Calu3 (cell line): ENCODE results near the gene COX18. TPM values are rescaled to one million over a fixed set of nuclear protein-coding genes. Genes with fewer than 3 reads are reported as not detected.

ENCODE experiments used
- BruUV-seq: library from RNA; stranded (reverse); fragments of 400-500 nt; replicated peaks from 2 replicates; lab custom pipeline; 2021; lab: Mats Ljungman, UMichigan
- CTCF ChIA-PET: fragments of 300-600 bp; sonication (Branson Sonifier 250); formaldehyde crosslinking; loops from one replicate; lab custom pipeline; 2022; ENCODE audit warnings: antibody characterized with exemption; lab: Charles Lee
- DNase-seq: peaks from one replicate; pipeline ENCODE4 v3.0.0; 2022
- H3K27ac Mint-ChIP-seq: one replicate; pipeline ENCODE4 v1.8.0; 2022; ENCODE audit warnings: mixed read lengths; ENCODE audit not compliant: unreplicated experiment
- H3K27me3 Mint-ChIP-seq: one replicate; pipeline ENCODE4 v1.8.0; 2022; ENCODE audit warnings: mixed read lengths; ENCODE audit not compliant: unreplicated experiment
- H3K36me3 Mint-ChIP-seq: one replicate; pipeline ENCODE4 v1.8.0; 2022; ENCODE audit warnings: mild to moderate bottlenecking, moderate library complexity, mixed read lengths; ENCODE audit not compliant: insufficient read depth, unreplicated experiment
- H3K4me1 Mint-ChIP-seq: one replicate; pipeline ENCODE4 v1.8.0; 2022; ENCODE audit warnings: mild to moderate bottlenecking, low read depth, mixed read lengths; ENCODE audit not compliant: unreplicated experiment
- H3K4me3 Mint-ChIP-seq: one replicate; pipeline ENCODE4 v1.8.0; 2022; ENCODE audit warnings: mild to moderate bottlenecking, low read depth, moderate library complexity, mixed read lengths; ENCODE audit not compliant: unreplicated experiment
- H3K9me3 Mint-ChIP-seq: one replicate; pipeline ENCODE4 v1.8.0; 2022; ENCODE audit warnings: low read depth, mixed read lengths; ENCODE audit not compliant: unreplicated experiment
- intact Hi-C: fragments of 100-400 bp; cut with micrococcal nuclease; formaldehyde crosslinking; loops from one replicate; pipeline ENCODE4 v1.10.0; 2022; ENCODE audit not compliant: unreplicated experiment
- total RNA-seq: library from RNA; stranded (reverse); gene quantifications from 2 replicates; pipeline ENCODE4 v1.2.3, GENCODE V29; 2022
- TF ChIP-seq, protein P1 (sequence below): fragments of 200-600 bp; IDR thresholded peaks from one replicate; pipeline ENCODE4 v1.8.0; 2022; ENCODE audit warnings: antibody characterized with exemption; ENCODE audit not compliant: unreplicated experiment

The COX18 gene
- total RNA-seq, 1 experiment from 2014 or later = 8.8 TPM

DNA sequence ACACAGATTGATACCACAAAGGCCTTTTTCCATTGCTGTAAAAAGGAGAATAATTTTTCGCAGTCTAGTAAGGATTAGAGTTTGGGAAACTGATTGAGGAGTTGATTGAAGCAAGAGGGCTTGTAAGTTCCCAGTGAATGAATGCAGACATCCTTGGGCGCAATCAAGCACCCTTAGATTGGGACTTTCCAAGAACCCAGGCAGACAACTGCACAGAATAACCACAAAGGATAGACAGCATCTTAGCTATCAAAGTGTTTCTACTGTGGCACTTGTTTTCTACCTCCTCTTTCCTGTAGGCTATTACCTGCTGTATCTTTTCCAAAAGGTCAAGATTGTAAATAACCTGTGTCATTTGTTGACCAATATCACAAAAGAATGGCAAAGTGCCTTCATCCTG, 2.6 kb downstream of the COX18 start:
- CTCF ChIA-PET = no interaction called here
- peaks cover 25% of the 10 kb centered on the region for H3K36me3 Mint-ChIP-seq
- TF ChIP-seq, protein P1, sequence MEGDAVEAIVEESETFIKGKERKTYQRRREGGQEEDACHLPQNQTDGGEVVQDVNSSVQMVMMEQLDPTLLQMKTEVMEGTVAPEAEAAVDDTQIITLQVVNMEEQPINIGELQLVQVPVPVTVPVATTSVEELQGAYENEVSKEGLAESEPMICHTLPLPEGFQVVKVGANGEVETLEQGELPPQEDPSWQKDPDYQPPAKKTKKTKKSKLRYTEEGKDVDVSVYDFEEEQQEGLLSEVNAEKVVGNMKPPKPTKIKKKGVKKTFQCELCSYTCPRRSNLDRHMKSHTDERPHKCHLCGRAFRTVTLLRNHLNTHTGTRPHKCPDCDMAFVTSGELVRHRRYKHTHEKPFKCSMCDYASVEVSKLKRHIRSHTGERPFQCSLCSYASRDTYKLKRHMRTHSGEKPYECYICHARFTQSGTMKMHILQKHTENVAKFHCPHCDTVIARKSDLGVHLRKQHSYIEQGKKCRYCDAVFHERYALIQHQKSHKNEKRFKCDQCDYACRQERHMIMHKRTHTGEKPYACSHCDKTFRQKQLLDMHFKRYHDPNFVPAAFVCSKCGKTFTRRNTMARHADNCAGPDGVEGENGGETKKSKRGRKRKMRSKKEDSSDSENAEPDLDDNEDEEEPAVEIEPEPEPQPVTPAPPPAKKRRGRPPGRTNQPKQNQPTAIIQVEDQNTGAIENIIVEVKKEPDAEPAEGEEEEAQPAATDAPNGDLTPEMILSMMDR = no peak
- BruUV-seq = no TSS peak
- H3K27me3 Mint-ChIP-seq = no peaks in the 10 kb centered on the region
- no peak overlapping the region for H3K4me3 Mint-ChIP-seq
- intact Hi-C loops = no loop called here
- peaks cover 8% of the 10 kb centered on the region for H3K4me1 Mint-ChIP-seq
- no peak overlapping the region for H3K27ac Mint-ChIP-seq
- H3K9me3 Mint-ChIP-seq = no peaks in the 10 kb centered on the region
- no peak for DNase-seq

DNA sequence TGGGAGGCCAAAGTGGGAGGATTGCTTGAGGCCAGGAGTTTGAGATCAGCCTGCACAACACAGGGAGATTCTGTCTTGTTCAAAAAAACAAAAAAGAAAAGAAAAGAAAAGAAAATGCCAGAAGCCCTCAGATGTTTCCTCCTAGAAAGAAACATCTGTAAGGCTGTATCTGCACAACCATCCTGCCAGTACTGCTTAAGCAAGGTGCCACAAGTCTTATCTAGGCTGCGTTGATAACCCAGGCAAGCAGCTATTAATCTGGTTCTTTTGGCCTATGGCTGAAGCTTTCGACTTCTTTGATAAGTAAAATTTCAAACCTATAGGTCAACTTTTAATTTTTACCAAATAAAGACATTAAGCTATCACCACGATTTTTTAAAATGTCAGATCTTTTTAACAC, 3.1 kb downstream of the COX18 start:
- H3K4me1 Mint-ChIP-seq = peaks cover 8% of the 10 kb centered on the region
- CTCF ChIA-PET = no interaction called here

DNA sequence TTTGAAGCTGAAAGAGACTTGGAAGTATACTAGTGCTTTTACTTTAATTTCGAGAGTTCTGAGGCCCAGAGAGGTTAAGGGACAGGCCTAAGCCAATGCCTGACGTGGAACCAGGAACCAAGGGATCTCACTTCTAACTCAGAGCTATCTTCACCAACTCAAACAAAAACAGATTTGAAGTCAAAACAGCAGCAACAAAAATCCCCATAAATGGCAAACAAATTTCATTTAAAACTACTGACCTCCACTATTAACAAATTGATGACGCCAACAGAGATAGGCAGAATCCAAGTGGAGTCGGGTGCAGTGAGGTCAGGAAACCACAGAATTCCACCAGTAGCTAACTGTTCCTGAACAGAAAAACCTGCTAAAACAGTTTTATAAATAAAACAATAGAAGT, 5.0 kb downstream of the COX18 start:
- H3K4me3 Mint-ChIP-seq = no peak overlapping the region
- no peak overlapping the region for H3K27ac Mint-ChIP-seq
- peaks cover 8% of the 10 kb centered on the region for H3K4me1 Mint-ChIP-seq
- intact Hi-C loops = no loop called here
- CTCF ChIA-PET = no interaction called here
- H3K27me3 Mint-ChIP-seq = no peaks in the 10 kb centered on the region
- no peak for DNase-seq
- TF ChIP-seq, protein P1 = no peak
- no peaks in the 10 kb centered on the region for H3K9me3 Mint-ChIP-seq
- H3K36me3 Mint-ChIP-seq = peaks cover 24% of the 10 kb centered on the region
- no TSS peak for BruUV-seq

More for the DNA sequence above, 3.1 kb downstream of the COX18 start:
- Mint-ChIP-seq H3K4me3 (no peak overlapping the region), H3K36me3 (peaks cover 25% of the 10 kb centered on the region), H3K27me3 (no peaks in the 10 kb centered on the region), H3K9me3 (no peaks in the 10 kb centered on the region), H3K27ac (no peak overlapping the region)
- intact Hi-C loops = no loop called here
- DNase-seq = no peak
- BruUV-seq = no TSS peak
- TF ChIP-seq, protein P1 = no peak

DNA sequence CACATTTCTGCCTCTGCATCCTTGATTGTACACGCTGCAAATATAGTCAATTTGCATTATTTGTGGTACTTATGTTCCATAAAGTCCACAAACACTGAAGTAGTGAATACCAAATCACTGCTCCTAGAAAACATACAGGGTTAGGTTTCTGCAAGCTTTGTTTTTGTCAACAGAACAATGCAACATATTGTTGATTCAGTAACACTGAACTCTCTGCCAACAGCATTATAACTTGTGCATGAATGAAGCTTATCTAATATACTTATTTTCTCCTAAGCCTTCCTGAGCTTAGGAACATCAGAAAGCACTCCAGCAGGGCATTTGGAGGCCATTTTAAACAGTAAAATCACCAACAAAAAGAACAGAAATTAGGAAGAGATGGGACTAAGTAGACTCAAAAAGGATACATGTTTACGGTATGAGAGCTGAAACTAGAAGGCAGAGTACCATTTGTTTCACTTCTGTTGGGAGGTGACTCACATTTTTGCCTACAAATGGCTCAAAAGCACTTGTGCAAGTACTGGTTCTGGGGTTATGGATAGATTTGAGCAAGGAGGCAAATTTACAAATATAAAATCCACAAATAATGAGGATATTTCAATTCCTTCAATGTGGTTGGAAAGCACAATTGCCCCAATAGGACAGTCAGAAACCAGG, 14.1 kb downstream of the COX18 start:
- no peak overlapping the region for H3K27ac Mint-ChIP-seq

More for the DNA sequence above, 14.1 kb downstream of the COX18 start:
- no TSS peak for BruUV-seq
- no peaks in the 10 kb centered on the region for H3K36me3 Mint-ChIP-seq
- no peaks in the 10 kb centered on the region for H3K9me3 Mint-ChIP-seq
- TF ChIP-seq, protein P1 = no peak
- no peaks in the 10 kb centered on the region for H3K4me1 Mint-ChIP-seq
- DNase-seq = no peak
- no peaks in the 10 kb centered on the region for H3K27me3 Mint-ChIP-seq
- CTCF ChIA-PET = no interaction called here
- H3K4me3 Mint-ChIP-seq = no peak overlapping the region
- intact Hi-C loops = no loop called here
